Measurements from ENCODE around the gene ANO4.

The ANO4 gene

DNA sequence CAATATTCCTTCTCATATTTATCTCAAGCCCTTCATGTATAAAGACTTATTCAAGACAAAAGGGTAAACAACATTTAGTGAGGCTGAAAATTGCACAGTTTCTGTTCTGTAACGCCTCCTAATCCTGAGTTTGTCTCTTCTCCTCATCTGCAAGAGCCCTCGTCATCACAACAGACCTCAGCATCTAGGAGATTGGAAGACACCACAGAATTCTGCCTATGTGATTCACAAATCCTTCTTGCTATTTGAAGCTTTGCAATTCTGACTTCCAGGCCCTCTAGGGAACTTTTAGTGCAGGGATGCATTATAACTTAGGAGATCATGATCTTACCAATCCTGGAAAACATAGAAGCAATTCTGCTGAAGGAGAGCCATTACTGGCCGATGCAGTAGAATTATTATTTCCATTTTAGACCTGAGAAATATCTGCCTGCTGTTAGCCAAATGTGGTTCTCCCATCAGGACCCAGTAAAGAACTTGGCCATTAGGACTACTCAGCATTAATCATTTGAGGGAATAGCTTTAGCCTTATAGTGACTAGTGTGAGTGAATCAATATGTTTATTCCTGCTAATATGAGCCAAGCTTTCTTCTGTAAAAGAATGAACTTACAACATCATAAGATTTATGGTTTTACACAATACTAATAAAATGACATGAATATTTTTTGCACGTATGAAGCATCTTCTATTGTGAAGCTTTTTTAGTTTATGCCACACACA is 119.5 kb downstream of the ANO4 start (continued):
- no peak for TF ChIP-seq ZNF138 (tag by site-specific recombination; IDR thresholded peaks at IDR 0.05; ENCODE audit: borderline replicate concordance)

DNA sequence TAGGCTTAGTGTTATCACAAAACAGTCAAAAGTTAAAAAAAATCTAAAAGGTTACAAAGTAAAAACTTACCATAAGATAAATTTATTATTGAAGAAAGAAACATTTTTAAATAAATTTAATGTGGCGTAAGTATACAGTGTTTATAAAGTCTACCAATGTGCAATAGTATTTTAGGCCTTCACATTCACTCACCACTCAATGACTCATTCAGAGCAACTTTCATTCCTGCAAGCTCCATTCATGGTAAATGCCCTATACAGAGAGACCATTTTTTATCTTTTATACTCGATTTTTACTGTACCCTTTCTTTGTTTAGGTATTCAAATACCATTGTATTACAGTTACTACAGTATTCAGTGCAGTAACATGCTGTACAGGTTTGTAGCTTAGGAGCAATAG is 124.5 kb downstream of the ANO4 start:
- Histone ChIP-seq H3K36me3 (ENCODE audit: control insufficient read depth in 2 of 2, insufficient read depth in 1 of 2, low read length in 2 of 2) (no peaks in the 10 kb centered on the region), H3K4me3 (ENCODE audit: low read depth, low read length) (no peak overlapping the region), H3K9me3 (ENCODE audit: control insufficient read depth, insufficient read depth, low read depth, low read length) (no peaks in the 10 kb centered on the region), H3K27ac (ENCODE audit: extremely low read depth, low read depth, low read length) (no peak overlapping the region), H3K4me1 (ENCODE audit: control insufficient read depth, insufficient read depth, low read length) (no peaks in the 10 kb centered on the region)
- ChIA-PET POLR2A (no interaction called here), CTCF (interaction anchor here (0.6 kb wide), 2 partner anchors 22 to 25 kb away, joined by 3 to 4 read pairs; no protein-coding TSS in a partner anchor)
- no peak for TF ChIP-seq ZNF747 (tag by site-specific recombination; IDR thresholded peaks at IDR 0.05)
- no peak for TF ChIP-seq ZXDB (tag by site-specific recombination; IDR thresholded peaks at IDR 0.05)
- no peak for TF ChIP-seq ZNF24 (tag by site-specific recombination; IDR thresholded peaks at IDR 0.05)
- TF ChIP-seq ZNF510 (tag by site-specific recombination; IDR thresholded peaks at IDR 0.05; ENCODE audit: insufficient replicate concordance) = no peak
- no peak for TF ChIP-seq ZNF2 (tag by site-specific recombination; IDR thresholded peaks at IDR 0.05)
- TF ChIP-seq, protein P1, sequence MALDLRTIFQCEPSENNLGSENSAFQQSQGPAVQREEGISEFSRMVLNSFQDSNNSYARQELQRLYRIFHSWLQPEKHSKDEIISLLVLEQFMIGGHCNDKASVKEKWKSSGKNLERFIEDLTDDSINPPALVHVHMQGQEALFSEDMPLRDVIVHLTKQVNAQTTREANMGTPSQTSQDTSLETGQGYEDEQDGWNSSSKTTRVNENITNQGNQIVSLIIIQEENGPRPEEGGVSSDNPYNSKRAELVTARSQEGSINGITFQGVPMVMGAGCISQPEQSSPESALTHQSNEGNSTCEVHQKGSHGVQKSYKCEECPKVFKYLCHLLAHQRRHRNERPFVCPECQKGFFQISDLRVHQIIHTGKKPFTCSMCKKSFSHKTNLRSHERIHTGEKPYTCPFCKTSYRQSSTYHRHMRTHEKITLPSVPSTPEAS (tag by site-specific recombination; IDR thresholded peaks at IDR 0.05) = no peak
- no peak for TF ChIP-seq ZNF658 (tag by site-specific recombination; IDR thresholded peaks at IDR 0.05)
- TF ChIP-seq, protein P2, sequence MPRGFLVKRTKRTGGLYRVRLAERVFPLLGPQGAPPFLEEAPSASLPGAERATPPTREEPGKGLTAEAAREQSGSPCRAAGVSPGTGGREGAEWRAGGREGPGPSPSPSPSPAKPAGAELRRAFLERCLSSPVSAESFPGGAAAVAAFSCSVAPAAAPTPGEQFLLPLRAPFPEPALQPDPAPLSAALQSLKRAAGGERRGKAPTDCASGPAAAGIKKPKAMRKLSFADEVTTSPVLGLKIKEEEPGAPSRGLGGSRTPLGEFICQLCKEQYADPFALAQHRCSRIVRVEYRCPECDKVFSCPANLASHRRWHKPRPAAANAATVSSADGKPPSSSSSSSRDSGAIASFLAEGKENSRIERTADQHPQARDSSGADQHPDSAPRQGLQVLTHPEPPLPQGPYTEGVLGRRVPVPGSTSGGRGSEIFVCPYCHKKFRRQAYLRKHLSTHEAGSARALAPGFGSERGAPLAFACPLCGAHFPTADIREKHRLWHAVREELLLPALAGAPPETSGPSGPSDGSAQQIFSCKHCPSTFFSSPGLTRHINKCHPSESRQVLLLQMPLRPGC (tag by site-specific recombination; IDR thresholded peaks at IDR 0.05) = no peak
- no peak for TF ChIP-seq ZNF311 (tag by site-specific recombination; IDR thresholded peaks at IDR 0.05; ENCODE audit: borderline replicate concordance)
- TF ChIP-seq, protein P3, sequence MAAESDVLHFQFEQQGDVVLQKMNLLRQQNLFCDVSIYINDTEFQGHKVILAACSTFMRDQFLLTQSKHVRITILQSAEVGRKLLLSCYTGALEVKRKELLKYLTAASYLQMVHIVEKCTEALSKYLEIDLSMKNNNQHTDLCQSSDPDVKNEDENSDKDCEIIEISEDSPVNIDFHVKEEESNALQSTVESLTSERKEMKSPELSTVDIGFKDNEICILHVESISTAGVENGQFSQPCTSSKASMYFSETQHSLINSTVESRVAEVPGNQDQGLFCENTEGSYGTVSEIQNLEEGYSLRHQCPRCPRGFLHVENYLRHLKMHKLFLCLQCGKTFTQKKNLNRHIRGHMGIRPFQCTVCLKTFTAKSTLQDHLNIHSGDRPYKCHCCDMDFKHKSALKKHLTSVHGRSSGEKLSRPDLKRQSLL (tag by site-specific recombination; IDR thresholded peaks at IDR 0.05) = no peak
- TF ChIP-seq GLIS1 (tag by site-specific recombination; IDR thresholded peaks at IDR 0.05) = no peak

DNA sequence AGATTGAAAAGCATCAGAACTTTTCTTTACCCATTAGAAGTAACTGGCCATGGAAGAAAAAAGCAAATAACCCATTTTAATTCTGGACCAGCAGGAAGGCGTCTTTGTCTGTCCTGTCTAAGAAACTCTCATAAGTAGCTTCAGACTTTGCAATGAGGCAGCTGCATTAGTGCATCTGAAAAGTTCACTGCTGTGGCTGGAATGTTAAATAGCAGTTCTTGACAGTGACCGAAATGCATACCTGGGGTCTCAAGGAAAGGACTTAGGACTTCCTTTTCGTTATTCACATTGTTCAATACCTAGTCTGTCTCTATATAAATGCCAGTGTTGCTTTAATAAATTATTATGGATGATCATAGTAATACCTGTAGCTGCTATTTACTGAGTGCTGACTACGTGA is 125.9 kb downstream of the ANO4 start:
- no peaks in the 10 kb centered on the region for H3K36me3 ChIP-seq (ENCODE audit: control insufficient read depth in 2 of 2, insufficient read depth in 1 of 2, low read length in 2 of 2)
- ChIA-PET CTCF (no interaction called here), POLR2A (no interaction called here)
- H3K4me3 ChIP-seq (ENCODE audit: low read depth, low read length) = no peak overlapping the region
- H3K4me1 ChIP-seq (ENCODE audit: control insufficient read depth, insufficient read depth, low read length) = no peaks in the 10 kb centered on the region
- no peaks in the 10 kb centered on the region for H3K9me3 ChIP-seq (ENCODE audit: control insufficient read depth, insufficient read depth, low read depth, low read length)
- no peak overlapping the region for H3K27ac ChIP-seq (ENCODE audit: extremely low read depth, low read depth, low read length)
- TF ChIP-seq ZNF548 (tag by site-specific recombination; IDR thresholded peaks at IDR 0.05) (no peak), ZNF211 (tag by site-specific recombination; IDR thresholded peaks at IDR 0.05; ENCODE audit: low read depth) (no peak), ZSCAN16 (tag by site-specific recombination; IDR thresholded peaks at IDR 0.05) (no peak), ZNF701 (tag by site-specific recombination; IDR thresholded peaks at IDR 0.05) (no peak)

Measured in HEK293 (cell line).